OCI-LY7 (cell line): ENCODE data around the gene ASB15.

Source experiments
- EZH2phosphoT487 ChIP-seq: fragments of 200-600 bp; sonication (generic); IDR thresholded peaks from 2 replicates; pipeline ENCODE4 v1.6.1; 2018; ENCODE audit warnings: low read depth, borderline replicate concordance, mild to moderate bottlenecking, mixed run types, antibody characterized with exemption, low read length, moderate library complexity, mixed read lengths
- TF ChIP-seq, protein P1 (sequence below): fragments of 200-600 bp; sonication (generic); conservative IDR thresholded peaks from 2 replicates; pipeline ENCODE4 v1.5.1; 2014; ENCODE audit warnings: mild to moderate bottlenecking, antibody characterized with exemption, low read length, moderate library complexity, mixed read lengths

DNA sequence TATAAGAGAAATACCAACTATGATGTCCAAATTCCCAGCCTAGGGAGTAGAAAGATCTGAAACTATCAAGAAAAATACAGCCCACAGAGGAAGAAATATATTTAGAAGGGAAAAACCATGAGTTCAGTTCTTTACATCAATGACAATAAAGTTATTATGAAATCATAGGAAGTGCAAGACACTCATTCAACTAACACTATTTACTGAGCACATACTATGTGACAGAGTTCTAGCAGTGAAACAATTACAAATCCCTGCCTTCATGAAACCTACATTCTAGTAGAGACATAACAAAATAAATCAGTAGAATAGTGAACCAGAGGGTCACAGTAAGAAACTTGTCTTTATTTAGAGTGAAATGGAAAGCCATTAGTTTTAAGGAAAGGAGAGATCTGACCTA, 46.1 kb upstream of the ASB15 start:
- TF ChIP-seq, protein P1, sequence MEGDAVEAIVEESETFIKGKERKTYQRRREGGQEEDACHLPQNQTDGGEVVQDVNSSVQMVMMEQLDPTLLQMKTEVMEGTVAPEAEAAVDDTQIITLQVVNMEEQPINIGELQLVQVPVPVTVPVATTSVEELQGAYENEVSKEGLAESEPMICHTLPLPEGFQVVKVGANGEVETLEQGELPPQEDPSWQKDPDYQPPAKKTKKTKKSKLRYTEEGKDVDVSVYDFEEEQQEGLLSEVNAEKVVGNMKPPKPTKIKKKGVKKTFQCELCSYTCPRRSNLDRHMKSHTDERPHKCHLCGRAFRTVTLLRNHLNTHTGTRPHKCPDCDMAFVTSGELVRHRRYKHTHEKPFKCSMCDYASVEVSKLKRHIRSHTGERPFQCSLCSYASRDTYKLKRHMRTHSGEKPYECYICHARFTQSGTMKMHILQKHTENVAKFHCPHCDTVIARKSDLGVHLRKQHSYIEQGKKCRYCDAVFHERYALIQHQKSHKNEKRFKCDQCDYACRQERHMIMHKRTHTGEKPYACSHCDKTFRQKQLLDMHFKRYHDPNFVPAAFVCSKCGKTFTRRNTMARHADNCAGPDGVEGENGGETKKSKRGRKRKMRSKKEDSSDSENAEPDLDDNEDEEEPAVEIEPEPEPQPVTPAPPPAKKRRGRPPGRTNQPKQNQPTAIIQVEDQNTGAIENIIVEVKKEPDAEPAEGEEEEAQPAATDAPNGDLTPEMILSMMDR = no peak
- TF ChIP-seq EZH2phosphoT487 = no peak
